Activated CD4-positive, CD25-positive, alpha-beta regulatory T cell (primary cell): ENCODE results near the gene GRIK2.
A peak's percentile ranks its signal among the peaks of the same experiment; 100 is the strongest.
"Not testable (repeated sequence)": the region's sequence is repeated elsewhere in the genome, so short reads cannot be mapped to it uniquely, and the experiment has no call there.

ENCODE experiments used
- DNase-seq, 4 experiments: peaks; one replicate each; lab custom pipeline; 2025; lab: John Stamatoyannopoulos, UW

GRIK2 gene

GRCh38 chr6:101393251-101393828 is at the start of gene GRIK2:
Gene GRIK2 (plus strand): TSS chr6:101393708.
- no peak for DNase-seq

GRCh38 chr6:101344885-101345284 is 48.6 kb upstream of the GRIK2 start:
- no peak for DNase-seq

- DNase-seq = no peak
These were observed 44.7 kb upstream of the GRIK2 start for GRCh38 chr6:101348816-101349215.

DNA sequence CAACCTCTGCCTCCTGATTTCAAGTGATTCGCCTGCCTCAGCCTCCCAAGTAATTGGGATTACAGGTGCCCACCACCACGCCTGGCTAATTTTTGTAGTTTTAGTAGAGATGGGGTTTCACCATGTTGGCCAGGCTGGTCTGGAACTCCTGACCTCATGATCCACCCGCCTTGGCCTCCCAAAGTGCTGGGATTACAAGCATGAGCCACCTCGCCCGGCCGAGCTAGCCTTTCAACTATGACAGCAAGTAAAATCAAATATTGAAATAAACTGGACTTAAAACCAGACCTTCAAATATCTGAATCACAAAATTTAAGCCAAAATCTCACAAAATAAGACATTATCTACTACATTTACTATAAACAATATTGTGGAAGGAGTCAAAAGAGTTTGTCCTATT is 42.9 kb upstream of the GRIK2 start:
- not testable (repeated sequence) for DNase-seq

DNA sequence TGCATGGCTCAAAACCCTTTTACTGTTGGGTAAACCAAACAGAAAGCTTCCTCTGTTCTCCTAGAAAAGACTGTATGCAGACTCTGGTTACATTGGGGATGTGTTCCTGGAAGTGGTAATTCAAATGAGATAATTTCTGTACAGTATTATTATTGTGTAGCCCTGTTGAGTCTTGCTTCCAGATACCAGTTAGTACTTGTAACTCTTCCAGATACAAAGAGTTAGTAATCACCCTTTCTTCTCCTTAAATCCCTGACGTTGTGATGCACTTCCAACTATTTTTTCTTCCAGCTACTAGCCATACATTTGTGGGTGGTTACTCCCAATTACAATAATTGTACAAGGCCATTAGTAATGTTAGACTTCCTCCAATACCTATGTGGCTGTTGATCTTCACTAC is 42.3 kb upstream of the GRIK2 start:
- no peak for DNase-seq

- DNase-seq = no peak
These were observed 41.2 kb upstream of the GRIK2 start for GRCh38 chr6:101352316-101352715.

DNA sequence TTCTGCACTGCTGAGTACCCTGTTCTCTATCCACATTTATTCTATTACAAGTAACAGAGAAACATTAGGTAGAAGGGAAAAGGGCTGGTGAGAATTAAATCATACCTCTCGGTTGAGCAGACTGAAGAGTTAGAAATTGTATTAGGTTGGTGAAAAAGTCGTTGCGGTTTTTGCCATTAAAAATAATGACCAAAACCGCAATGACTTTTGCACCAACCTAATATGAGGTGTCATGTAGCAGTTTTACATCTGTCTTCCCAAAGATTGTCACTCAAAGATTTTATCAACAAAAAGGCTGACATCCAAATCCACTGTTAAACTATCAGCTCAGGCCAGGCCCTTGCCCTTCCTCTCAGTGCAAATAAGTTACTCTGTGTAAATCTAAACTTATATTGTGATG is 28.3 kb upstream of the GRIK2 start:
- no peak for DNase-seq

- no peak for DNase-seq
These were observed 13.6 kb upstream of the GRIK2 start for GRCh38 chr6:101379926-101380325.

GRCh38 chr6:101380897-101381630 is 12.4 kb upstream of the GRIK2 start:
- DNase-seq = no peak

- not testable (repeated sequence) for DNase-seq
These were observed 9.8 kb upstream of the GRIK2 start for GRCh38 chr6:101383747-101384146.

DNA sequence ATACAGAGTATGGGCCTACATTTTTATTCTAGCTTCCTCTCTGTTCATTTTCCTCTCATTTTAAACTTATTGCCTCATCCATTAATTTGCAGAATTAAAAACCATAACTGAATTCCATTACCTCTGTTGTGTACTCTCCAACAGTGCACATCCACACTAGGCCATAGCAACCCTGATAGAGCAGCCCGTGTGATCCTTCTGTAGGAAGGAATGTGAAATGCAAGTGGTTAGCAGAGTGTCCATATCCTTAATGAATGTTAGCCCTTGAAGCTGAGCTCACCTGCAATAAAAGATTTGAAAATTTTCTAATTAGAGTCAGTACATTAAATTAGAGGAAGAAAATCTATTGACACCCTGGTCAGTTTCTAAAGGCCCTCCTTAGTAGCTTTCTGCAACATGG is 6.5 kb upstream of the GRIK2 start:
- DNase-seq = no peak

GRCh38 chr6:101391772-101392585 is 1.5 kb upstream of the GRIK2 start:
- no peak for DNase-seq

- DNase-seq = no peak
These were observed 800 bp upstream of the GRIK2 start for GRCh38 chr6:101392586-101393230.

GRCh38 chr6:101393829-101394251 is 332 bp downstream of the GRIK2 start:
- no peak for DNase-seq

DNA sequence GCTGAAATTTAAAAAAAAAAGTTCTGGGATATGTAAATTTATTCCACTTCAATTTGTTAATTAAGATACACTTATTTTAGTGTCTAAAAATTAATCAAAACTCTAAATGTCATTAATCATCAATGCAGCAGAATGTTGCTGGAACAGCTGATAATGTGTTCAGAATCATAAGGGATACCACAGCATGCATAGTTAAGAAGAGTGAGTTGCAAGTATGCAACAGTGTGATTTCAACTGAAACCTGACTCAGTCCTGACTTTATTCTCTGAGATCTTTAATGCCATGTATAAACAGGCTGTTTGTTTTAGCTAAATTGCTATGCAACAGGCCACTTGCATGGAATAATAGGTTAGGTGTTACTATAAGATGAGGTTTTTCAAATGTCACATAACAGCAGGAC is 1.4 kb downstream of the GRIK2 start:
- no peak for DNase-seq

DNA sequence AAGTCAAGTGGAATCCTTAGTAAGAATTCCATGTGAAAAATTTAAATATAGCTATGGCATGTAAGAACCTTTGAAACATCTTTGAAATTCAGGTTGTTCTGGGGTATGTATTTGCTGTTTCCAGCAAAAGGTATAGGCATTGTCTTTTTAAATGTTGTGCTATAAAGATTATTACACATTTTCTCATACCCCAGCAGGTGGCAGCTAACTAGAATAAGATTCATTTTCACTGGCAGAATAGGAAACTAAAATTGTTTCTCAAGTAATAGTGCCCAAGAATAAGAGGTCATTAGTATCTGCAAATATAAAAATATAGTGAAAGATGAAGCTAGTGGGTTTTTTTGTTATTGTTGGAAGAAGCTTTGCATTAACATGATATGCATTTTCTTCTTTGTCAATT is 1.8 kb downstream of the GRIK2 start:
- DNase-seq = no peak

- peak in 1 of 4 experiments; percentile 2 for DNase-seq
These were observed 3.2 kb downstream of the GRIK2 start for GRCh38 chr6:101396548-101397173.

DNA sequence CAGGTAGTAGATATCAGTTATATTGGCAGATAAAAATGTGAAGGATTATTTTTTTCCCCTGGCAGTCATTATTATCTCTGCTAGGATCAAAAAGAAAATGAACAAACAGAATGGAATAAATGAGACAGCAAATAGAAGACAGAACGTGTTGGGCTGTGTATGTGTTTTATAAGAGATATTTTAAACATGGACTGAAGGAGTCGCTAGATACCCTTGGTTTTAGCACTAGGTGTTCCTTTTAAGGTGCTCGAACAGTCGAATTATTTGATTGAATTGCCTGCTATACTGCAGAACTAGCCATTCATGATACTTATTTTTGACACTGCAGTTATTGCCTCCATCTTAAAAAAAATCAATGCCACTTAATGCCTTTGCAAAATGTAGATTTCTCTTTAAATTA is 3.7 kb downstream of the GRIK2 start:
- no peak for DNase-seq

GRCh38 chr6:101398716-101399615 is 5.5 kb downstream of the GRIK2 start:
- no peak for DNase-seq

- DNase-seq = no peak
These were observed 6.2 kb downstream of the GRIK2 start for GRCh38 chr6:101399616-101400162.
